ENCODE data around the gene C6orf118.

C6orf118 gene

DNA sequence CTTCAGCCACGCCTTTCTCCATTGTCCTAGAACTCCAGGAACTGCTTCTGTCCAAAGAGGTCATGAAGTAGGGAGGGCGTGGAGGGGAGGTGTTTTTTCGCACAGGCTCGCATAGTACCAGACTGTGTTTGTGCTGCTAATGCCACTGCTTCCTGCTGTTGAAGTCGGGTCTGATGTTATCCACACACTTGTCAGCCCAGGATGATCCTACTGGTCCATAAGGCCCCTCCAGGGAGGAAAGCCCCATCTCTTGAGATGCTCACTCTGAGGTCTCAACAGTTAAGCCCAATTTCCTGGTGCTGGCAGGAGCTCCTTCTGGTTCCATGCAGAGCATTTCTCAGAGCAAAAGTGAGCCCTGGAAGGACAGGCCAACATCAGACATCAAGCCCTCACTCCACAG lies 65.6 kb downstream of the C6orf118 start:
- DNase-seq: no peak

DNA sequence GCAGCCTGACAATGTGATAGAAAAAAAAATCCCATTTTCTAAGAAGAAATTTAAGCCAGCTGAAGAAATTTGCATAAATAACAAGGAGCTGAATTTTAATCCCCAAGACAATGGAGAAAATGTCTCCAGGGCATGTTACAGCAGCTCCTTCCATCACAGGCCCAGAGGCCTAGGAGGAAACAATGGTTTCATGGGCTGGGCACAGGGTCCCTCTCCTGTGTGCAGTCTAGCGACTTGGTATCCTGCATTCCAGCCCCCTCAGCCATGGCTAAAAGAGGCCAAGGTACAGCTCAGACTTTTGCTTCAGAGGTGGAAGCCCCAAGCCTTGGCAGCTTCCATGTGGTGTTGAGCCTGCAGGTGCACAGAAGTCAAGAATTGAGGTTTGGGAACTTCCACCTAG lies 73.1 kb downstream of the C6orf118 start:
- DNase-seq: no peak

DNA sequence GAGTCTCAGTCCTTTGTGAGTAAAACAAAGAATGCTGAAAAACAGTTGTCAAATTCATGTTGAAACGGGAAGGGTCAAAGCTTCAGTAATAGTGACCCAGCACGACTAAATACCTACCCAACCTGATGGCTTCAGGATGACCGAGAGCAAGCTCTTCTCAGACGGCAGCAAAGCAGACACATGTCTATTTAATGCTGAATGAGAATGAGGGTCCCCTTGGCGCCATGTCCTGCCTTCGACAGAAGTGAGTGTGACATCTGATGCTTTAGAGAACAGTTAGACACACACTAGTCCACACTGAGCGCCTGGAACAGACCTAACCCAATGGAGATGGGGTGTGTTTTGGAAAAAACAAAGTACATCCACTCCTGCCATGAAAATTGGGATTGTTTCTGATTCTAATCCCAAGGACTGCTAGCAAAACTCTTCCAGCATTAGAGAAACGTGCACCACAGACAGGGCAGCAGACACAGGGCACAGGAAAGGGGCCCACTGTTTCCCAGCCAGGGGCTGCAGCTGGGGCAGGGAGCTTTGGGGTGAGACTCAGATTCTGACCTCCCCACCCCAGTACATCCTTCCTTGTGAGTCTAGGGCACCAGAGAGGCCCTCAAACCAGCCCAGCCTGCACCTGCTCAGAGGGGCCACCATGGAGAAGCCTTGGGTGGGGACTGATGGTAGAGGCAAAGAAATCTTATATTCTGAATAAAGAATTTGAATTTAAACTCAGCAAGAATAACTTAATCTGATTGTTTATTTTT lies 76.5 kb downstream of the C6orf118 start:
- DNase-seq: no peak

DNA sequence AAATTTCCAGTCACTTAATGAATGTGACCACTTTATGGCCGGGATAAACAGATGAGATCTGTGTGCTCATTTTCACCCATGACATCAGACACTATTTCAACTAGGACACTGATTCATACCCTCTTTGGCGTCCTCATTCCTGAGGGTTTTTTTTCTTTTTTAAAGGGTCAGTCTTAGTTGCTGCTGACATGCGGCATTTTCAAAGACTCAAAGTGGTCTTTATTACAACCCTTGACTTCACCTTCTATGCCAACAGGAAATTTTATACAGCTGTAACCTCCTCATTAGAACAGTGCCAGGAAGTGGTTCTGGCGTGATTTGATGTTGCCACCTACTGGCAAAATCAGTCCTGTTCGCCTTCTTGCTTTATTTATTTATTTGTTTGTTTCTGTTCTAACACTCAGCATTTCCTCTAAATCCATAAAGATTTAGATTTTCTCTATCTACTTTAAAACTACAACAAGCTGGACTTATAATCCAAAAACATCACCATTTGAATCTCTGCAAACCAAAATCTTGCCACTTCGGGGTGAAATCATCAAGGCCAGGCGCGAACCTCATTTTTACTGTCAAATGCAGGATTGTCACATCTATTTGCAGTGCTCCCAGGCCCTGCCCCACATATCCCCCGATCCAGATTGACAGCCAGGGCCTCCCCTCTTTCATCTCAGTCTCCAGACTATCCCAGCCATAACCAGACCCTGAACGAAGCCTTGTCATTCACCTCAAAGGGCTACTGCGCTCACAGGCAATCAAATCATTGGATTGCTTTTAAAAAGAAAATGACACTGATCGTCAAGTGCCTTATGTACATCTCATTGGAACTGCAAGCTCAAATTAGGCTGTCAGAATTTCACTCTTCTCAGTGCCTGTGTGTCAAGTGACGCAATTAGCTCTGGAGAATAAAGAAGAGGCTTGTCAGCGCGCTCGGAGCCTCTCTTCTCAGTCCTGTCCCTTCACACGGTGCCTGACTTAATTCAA lies 77.5 kb downstream of the C6orf118 start:
- DNase-seq: peak; percentile 75

DNA sequence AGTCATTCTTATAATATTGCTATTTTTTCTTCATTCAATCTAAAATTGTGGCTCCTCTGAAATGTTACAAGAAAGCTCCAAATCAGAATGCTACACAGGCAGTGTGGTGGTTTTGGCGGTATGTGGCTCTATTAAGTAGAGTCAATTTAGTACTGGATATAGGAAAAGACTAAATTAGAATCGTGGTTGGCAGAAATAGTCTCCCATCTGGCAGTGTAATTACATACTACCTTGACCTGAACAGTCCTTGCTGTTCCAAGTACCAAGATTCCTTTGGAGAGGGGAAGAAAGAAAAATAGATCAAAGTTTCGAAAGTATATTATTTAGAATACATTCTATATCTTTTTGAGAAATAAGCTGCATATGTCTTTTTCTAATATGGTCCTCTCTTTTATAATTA lies 78.2 kb downstream of the C6orf118 start:
- DNase-seq: no peak
